GM12892 (cell line): ENCODE measurements around the gene ADGRD1.

Experiments
- POLR2A ChIP-seq: IDR thresholded peaks from 2 replicates; pipeline ENCODE4 v1.6.1; 2011; ENCODE audit warnings: low read depth, low read length, control low read depth
- TAF1 ChIP-seq: IDR thresholded peaks from 2 replicates; pipeline ENCODE4 v1.6.1; 2011; ENCODE audit warnings: low read depth, mild to moderate bottlenecking, control low read depth, low read length, borderline replicate concordance

DNA sequence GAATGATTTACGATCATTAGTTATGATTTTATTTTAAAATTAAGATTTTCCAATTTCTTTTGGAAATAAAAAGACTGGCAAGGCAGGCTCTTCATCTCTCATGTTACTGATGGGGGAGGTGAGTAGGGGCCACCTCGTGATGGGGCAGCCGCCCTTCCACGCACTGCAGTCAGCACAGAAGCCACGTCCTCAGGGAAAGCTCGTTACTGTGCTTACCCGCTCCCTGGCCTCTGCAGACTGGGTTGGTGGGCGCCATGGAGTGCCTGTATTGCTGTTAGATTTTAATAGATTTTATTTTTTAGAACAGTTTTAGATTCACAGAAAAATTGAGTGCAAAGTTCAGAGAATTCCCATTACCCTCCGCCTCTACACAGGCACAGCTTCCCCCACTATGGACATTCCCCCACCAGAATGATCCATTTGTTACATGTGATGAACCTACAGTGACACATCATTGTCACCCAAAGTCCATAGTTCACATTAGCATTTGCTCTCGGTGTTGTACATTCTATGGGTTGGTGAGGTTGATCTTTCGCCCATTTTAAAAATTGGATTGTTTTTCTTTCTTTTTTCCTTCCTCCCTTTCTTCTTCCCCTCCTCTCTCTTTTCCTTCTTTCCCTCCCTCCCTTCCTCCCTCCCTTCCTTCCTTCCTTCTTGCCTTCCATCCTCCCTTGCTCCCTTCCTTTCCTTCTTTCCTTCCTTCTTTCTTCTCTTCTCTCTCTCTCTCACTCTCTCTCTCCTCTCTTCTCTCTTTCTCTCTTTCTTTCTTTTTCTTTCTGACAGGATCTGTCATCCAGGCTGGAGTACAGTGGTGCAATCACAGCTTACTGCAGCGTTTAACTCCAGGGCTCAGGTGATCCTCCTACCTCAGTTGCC is 30.7 kb downstream of the ADGRD1 start:
- TF ChIP-seq POLR2A (no peak), TAF1 (no peak)
